ENCODE measurements around the gene DDC. TPM values are rescaled to one million over a fixed set of nuclear protein-coding genes. Genes with fewer than 3 reads are reported as not detected.

DDC gene
- total RNA-seq, 1 donor from 2014 or later, result 0.52 TPM

DNA sequence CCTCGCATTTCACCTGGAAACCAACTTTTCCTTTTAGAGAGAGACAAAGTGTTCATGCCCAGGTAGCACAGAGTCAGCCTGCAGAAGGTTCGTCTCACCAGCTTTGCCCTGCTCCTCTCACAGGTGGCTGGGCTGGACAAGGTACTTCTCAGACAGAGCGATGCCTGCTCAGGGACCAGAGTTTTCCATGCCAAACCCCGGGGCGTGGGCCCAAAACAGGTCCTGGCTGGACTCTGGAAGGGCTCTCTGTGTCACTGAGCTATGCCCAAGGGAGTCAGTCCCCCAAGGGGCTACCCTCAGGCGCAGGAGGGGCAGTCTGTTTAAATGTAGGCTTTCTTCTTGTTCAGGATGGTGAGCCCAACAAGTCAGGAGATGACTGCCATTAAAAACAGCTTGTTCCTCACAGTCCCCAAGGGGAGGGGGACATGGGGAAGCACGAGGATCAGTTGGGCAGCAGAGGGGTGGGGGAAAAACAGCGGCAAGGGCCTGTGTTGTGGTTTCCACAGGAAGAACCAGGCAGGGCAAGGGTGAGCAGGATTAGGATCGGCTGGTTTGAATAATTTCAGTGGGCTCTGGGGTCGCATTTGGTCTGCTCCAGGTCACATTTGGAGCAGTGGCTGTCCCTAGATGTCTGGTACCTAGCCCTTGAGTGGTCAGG lies 59.5 kb downstream of the DDC start:
- H3K27ac ChIP-seq (ENCODE audit: low read depth, low read length), result peak overlapping the region; percentile 81
- peaks cover 0 to 6% (median 0%) of the 10 kb centered on the region in 3 donors for H3K27me3 ChIP-seq (ENCODE audit: control insufficient read depth in 3 of 3, insufficient read depth in 3 of 3, low read length in 3 of 3)
- no peaks in the 10 kb centered on the region for H3K9me3 ChIP-seq (ENCODE audit: control insufficient read depth in 3 of 3, low read length in 3 of 3)
- H3K4me3 ChIP-seq (ENCODE audit: low read length in 3 of 3), result no peak overlapping the region
- H3K4me1 ChIP-seq (ENCODE audit: control insufficient read depth in 3 of 3, insufficient read depth in 3 of 3, low read length in 3 of 3), result peaks cover 47 to 78% (median 76%) of the 10 kb centered on the region in 3 donors
- H3K36me3 ChIP-seq (ENCODE audit: control insufficient read depth in 3 of 3, insufficient read depth in 3 of 3, low read length in 3 of 3), result no peaks in the 10 kb centered on the region
- peak overlapping the region; percentile 24 to 55 (median 51) for H3K9ac ChIP-seq (ENCODE audit: low read depth in 1 of 3, low read length in 3 of 3)

GRCh38 chr7:50504646-50505546 lies 60.3 kb downstream of the DDC start:
- H3K36me3 ChIP-seq (ENCODE audit: control insufficient read depth in 3 of 3, insufficient read depth in 3 of 3, low read length in 3 of 3), result no peaks in the 10 kb centered on the region
- H3K27ac ChIP-seq (ENCODE audit: low read depth, low read length), result peak overlapping the region; percentile 81
- H3K4me3 ChIP-seq (ENCODE audit: low read length in 3 of 3), result peak overlapping the region in 1 of 3 donors; percentile 11
- H3K27me3 ChIP-seq (ENCODE audit: control insufficient read depth in 3 of 3, insufficient read depth in 3 of 3, low read length in 3 of 3), result peaks cover 0 to 6% (median 0%) of the 10 kb centered on the region in 3 donors
- no peaks in the 10 kb centered on the region for H3K9me3 ChIP-seq (ENCODE audit: control insufficient read depth in 3 of 3, low read length in 3 of 3)
- peaks cover 47 to 80% (median 76%) of the 10 kb centered on the region in 3 donors for H3K4me1 ChIP-seq (ENCODE audit: control insufficient read depth in 3 of 3, insufficient read depth in 3 of 3, low read length in 3 of 3)
- H3K9ac ChIP-seq (ENCODE audit: low read depth in 1 of 3, low read length in 3 of 3), result peak overlapping the region in 2 of 3 donors; percentile 24 to 55

- Histone ChIP-seq H3K36me3 (ENCODE audit: control insufficient read depth in 3 of 3, insufficient read depth in 3 of 3, low read length in 3 of 3) (no peaks in the 10 kb centered on the region), H3K9me3 (ENCODE audit: control insufficient read depth in 3 of 3, low read length in 3 of 3) (no peaks in the 10 kb centered on the region), H3K27me3 (ENCODE audit: control insufficient read depth in 3 of 3, insufficient read depth in 3 of 3, low read length in 3 of 3) (no peaks in the 10 kb centered on the region), H3K27ac (ENCODE audit: low read depth, low read length) (peak overlapping the region; percentile 83), H3K4me1 (ENCODE audit: control insufficient read depth in 3 of 3, insufficient read depth in 3 of 3, low read length in 3 of 3) (peaks cover 37 to 67% (median 60%) of the 10 kb centered on the region in 3 donors), H3K4me3 (ENCODE audit: low read length in 3 of 3) (peak overlapping the region; percentile 31 to 63 (median 51)), H3K9ac (ENCODE audit: low read depth in 1 of 3, low read length in 3 of 3) (peak overlapping the region; percentile 39 to 81 (median 63))
Observed at GRCh38 chr7:50502947-50503346, 62.3 kb downstream of the DDC start.

- H3K27ac ChIP-seq (ENCODE audit: low read depth, low read length), result peak overlapping the region; percentile 83
- H3K9me3 ChIP-seq (ENCODE audit: control insufficient read depth in 3 of 3, low read length in 3 of 3), result no peaks in the 10 kb centered on the region
- H3K9ac ChIP-seq (ENCODE audit: low read depth in 1 of 3, low read length in 3 of 3), result peak overlapping the region in 2 of 3 donors; percentile 63 to 81
- peak overlapping the region; percentile 31 to 63 (median 51) for H3K4me3 ChIP-seq (ENCODE audit: low read length in 3 of 3)
- H3K36me3 ChIP-seq (ENCODE audit: control insufficient read depth in 3 of 3, insufficient read depth in 3 of 3, low read length in 3 of 3), result no peaks in the 10 kb centered on the region
- H3K4me1 ChIP-seq (ENCODE audit: control insufficient read depth in 3 of 3, insufficient read depth in 3 of 3, low read length in 3 of 3), result peaks cover 37 to 70% (median 55%) of the 10 kb centered on the region in 3 donors
- H3K27me3 ChIP-seq (ENCODE audit: control insufficient read depth in 3 of 3, insufficient read depth in 3 of 3, low read length in 3 of 3), result no peaks in the 10 kb centered on the region
Observed at GRCh38 chr7:50502001-50502684, 63.1 kb downstream of the DDC start.

DNA sequence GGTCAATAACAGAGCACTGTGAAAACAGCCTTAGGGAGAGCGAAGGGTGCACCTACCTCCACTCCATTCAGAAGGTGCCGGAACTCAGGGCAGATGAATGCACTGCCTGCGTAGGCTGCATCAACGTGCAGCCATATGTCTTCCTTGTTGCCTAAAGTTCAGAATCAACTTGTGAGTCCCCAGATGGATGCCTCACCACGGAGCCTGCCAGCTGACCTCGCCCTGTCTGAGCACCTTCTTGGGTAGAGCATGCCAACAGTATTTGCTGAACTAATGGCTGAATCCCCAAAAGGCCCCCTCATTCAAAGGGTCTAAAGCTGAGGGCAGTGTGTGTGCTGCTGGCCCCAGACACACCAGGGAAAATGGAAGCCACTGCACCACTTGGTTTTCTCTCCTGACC lies 66.1 kb downstream of the DDC start:
- Histone ChIP-seq H3K27me3 (ENCODE audit: control insufficient read depth in 3 of 3, insufficient read depth in 3 of 3, low read length in 3 of 3) (no peaks in the 10 kb centered on the region), H3K9ac (ENCODE audit: low read depth in 1 of 3, low read length in 3 of 3) (no peak overlapping the region), H3K27ac (ENCODE audit: low read depth, low read length) (no peak overlapping the region), H3K36me3 (ENCODE audit: control insufficient read depth in 3 of 3, insufficient read depth in 3 of 3, low read length in 3 of 3) (no peaks in the 10 kb centered on the region), H3K4me1 (ENCODE audit: control insufficient read depth in 3 of 3, insufficient read depth in 3 of 3, low read length in 3 of 3) (peaks cover 32 to 50% (median 36%) of the 10 kb centered on the region in 3 donors), H3K4me3 (ENCODE audit: low read length in 3 of 3) (no peak overlapping the region), H3K9me3 (ENCODE audit: control insufficient read depth in 3 of 3, low read length in 3 of 3) (no peaks in the 10 kb centered on the region)

DNA sequence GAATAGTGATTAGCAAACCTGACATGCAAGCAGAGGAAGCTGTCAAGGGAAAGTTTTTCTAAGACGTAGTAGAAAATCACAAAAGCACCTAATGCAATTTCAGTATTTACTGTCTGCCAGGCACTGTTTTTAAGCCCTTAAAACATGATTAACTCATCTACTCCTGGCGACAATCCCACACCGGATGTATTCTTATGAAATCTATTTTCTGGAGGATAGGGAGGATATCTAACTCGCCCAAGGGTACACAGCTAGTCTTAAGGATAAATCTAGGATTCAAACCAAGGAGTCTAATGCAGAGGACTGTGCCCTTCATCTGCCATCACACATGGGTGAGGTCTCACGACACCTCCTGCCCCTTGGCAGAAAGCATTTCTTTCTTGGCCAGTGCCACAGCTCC lies 67.2 kb downstream of the DDC start:
- Histone ChIP-seq H3K36me3 (ENCODE audit: control insufficient read depth in 3 of 3, insufficient read depth in 3 of 3, low read length in 3 of 3) (no peaks in the 10 kb centered on the region), H3K4me1 (ENCODE audit: control insufficient read depth in 3 of 3, insufficient read depth in 3 of 3, low read length in 3 of 3) (peaks cover 22 to 39% (median 26%) of the 10 kb centered on the region in 3 donors), H3K9ac (ENCODE audit: low read depth in 1 of 3, low read length in 3 of 3) (no peak overlapping the region), H3K9me3 (ENCODE audit: control insufficient read depth in 3 of 3, low read length in 3 of 3) (no peaks in the 10 kb centered on the region), H3K27me3 (ENCODE audit: control insufficient read depth in 3 of 3, insufficient read depth in 3 of 3, low read length in 3 of 3) (no peaks in the 10 kb centered on the region), H3K4me3 (ENCODE audit: low read length in 3 of 3) (no peak overlapping the region), H3K27ac (ENCODE audit: low read depth, low read length) (no peak overlapping the region)

GRCh38 chr7:50497068-50497642 lies 68.0 kb downstream of the DDC start:
- Histone ChIP-seq H3K27me3 (ENCODE audit: control insufficient read depth in 3 of 3, insufficient read depth in 3 of 3, low read length in 3 of 3) (no peaks in the 10 kb centered on the region), H3K4me1 (ENCODE audit: control insufficient read depth in 3 of 3, insufficient read depth in 3 of 3, low read length in 3 of 3) (peaks cover 16 to 31% (median 18%) of the 10 kb centered on the region in 3 donors), H3K36me3 (ENCODE audit: control insufficient read depth in 3 of 3, insufficient read depth in 3 of 3, low read length in 3 of 3) (no peaks in the 10 kb centered on the region), H3K9ac (ENCODE audit: low read depth in 1 of 3, low read length in 3 of 3) (no peak overlapping the region), H3K4me3 (ENCODE audit: low read length in 3 of 3) (no peak overlapping the region), H3K9me3 (ENCODE audit: control insufficient read depth in 3 of 3, low read length in 3 of 3) (no peaks in the 10 kb centered on the region), H3K27ac (ENCODE audit: low read depth, low read length) (no peak overlapping the region)

DNA sequence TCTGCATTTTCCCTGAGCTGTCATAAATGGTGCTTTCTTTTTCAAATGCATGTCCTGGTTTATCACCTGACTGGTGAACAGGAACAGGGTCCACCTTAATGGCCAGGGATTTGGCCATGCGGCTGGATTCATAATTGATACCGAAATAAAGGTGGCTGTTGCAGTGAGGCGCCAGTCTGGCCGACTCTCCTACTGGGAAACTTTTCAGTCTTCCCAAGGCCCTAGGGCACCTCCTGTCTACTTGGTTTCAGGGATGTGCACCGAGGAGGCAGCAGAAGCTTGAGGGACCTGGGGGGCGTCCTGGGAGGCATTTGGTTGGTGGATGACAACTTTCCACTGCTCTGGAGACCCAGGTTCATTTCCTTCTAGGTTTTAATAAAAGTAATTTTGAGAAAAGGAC lies 68.6 kb downstream of the DDC start:
- Histone ChIP-seq H3K4me3 (ENCODE audit: low read length in 3 of 3) (no peak overlapping the region), H3K4me1 (ENCODE audit: control insufficient read depth in 3 of 3, insufficient read depth in 3 of 3, low read length in 3 of 3) (peaks cover 10 to 28% (median 13%) of the 10 kb centered on the region in 3 donors), H3K9me3 (ENCODE audit: control insufficient read depth in 3 of 3, low read length in 3 of 3) (no peaks in the 10 kb centered on the region), H3K27ac (ENCODE audit: low read depth, low read length) (no peak overlapping the region), H3K36me3 (ENCODE audit: control insufficient read depth in 3 of 3, insufficient read depth in 3 of 3, low read length in 3 of 3) (no peaks in the 10 kb centered on the region), H3K27me3 (ENCODE audit: control insufficient read depth in 3 of 3, insufficient read depth in 3 of 3, low read length in 3 of 3) (no peaks in the 10 kb centered on the region), H3K9ac (ENCODE audit: low read depth in 1 of 3, low read length in 3 of 3) (no peak overlapping the region)

- Histone ChIP-seq H3K9ac (ENCODE audit: low read depth in 1 of 3, low read length in 3 of 3) (no peak overlapping the region), H3K27me3 (ENCODE audit: control insufficient read depth in 3 of 3, insufficient read depth in 3 of 3, low read length in 3 of 3) (no peaks in the 10 kb centered on the region), H3K9me3 (ENCODE audit: control insufficient read depth in 3 of 3, low read length in 3 of 3) (no peaks in the 10 kb centered on the region), H3K27ac (ENCODE audit: low read depth, low read length) (no peak overlapping the region), H3K4me3 (ENCODE audit: low read length in 3 of 3) (no peak overlapping the region), H3K36me3 (ENCODE audit: control insufficient read depth in 3 of 3, insufficient read depth in 3 of 3, low read length in 3 of 3) (no peaks in the 10 kb centered on the region), H3K4me1 (ENCODE audit: control insufficient read depth in 3 of 3, insufficient read depth in 3 of 3, low read length in 3 of 3) (peaks cover 7 to 22% (median 7%) of the 10 kb centered on the region in 3 donors)
Observed at GRCh38 chr7:50495746-50496145, 69.5 kb downstream of the DDC start.

Measured in skeletal muscle tissue (tissue), 4 donors.